Rectal smooth muscle tissue (tissue), 1 donor: ENCODE measurements around the gene ZSCAN5A.

Experiments
- H3K27ac ChIP-seq: one replicate; pipeline ENCODE4 v1.7.0; 2013; ENCODE audit warnings: low read depth, low read length, inconsistent platforms
- H3K27me3 ChIP-seq: one replicate; pipeline ENCODE4 v1.7.0; 2013; ENCODE audit warnings: low read length; ENCODE audit not compliant: control insufficient read depth, insufficient read depth
- H3K36me3 ChIP-seq: one replicate; pipeline ENCODE4 v1.7.0; 2013; ENCODE audit warnings: low read length; ENCODE audit not compliant: control insufficient read depth, insufficient read depth
- H3K4me1 ChIP-seq: one replicate; pipeline ENCODE4 v1.7.0; 2013; ENCODE audit warnings: low read length; ENCODE audit not compliant: control insufficient read depth, insufficient read depth
- H3K4me3 ChIP-seq: one replicate; pipeline ENCODE4 v1.7.0; 2013; ENCODE audit warnings: low read length
- H3K9ac ChIP-seq: one replicate; pipeline ENCODE4 v1.7.0; 2013; ENCODE audit warnings: low read length

The ZSCAN5A gene

GRCh38 chr19:56333506-56333905 is 18.9 kb upstream of the ZSCAN5A start:
- no peak overlapping the region for H3K4me3 ChIP-seq
- H3K4me1 ChIP-seq = no peaks in the 10 kb centered on the region
- no peak overlapping the region for H3K27ac ChIP-seq
- no peaks in the 10 kb centered on the region for H3K36me3 ChIP-seq
- no peaks in the 10 kb centered on the region for H3K27me3 ChIP-seq
- H3K9ac ChIP-seq = no peak overlapping the region

GRCh38 chr19:56332695-56333094 is 18.1 kb upstream of the ZSCAN5A start:
- H3K4me1 ChIP-seq = no peaks in the 10 kb centered on the region
- H3K27ac ChIP-seq = no peak overlapping the region
- no peaks in the 10 kb centered on the region for H3K36me3 ChIP-seq

GRCh38 chr19:56324436-56324835 is 9.8 kb upstream of the ZSCAN5A start:
- H3K9ac ChIP-seq = no peak overlapping the region

More at GRCh38 chr19:56332695-56333094, 18.1 kb upstream of the ZSCAN5A start:
- H3K9ac ChIP-seq = no peak overlapping the region
- H3K27me3 ChIP-seq = no peaks in the 10 kb centered on the region
- H3K4me3 ChIP-seq = no peak overlapping the region

GRCh38 chr19:56321989-56322440 is 7.4 kb upstream of the ZSCAN5A start:
- Histone ChIP-seq H3K36me3 (no peaks in the 10 kb centered on the region), H3K4me1 (no peaks in the 10 kb centered on the region), H3K27me3 (no peaks in the 10 kb centered on the region), H3K27ac (no peak overlapping the region), H3K9ac (no peak overlapping the region), H3K4me3 (no peak overlapping the region)

More at GRCh38 chr19:56324436-56324835, 9.8 kb upstream of the ZSCAN5A start:
- Histone ChIP-seq H3K4me3 (no peak overlapping the region), H3K27ac (no peak overlapping the region), H3K4me1 (no peaks in the 10 kb centered on the region), H3K36me3 (no peaks in the 10 kb centered on the region), H3K27me3 (no peaks in the 10 kb centered on the region)

- Histone ChIP-seq H3K27ac (no peak overlapping the region), H3K36me3 (no peaks in the 10 kb centered on the region), H3K4me1 (no peaks in the 10 kb centered on the region)
Observed at GRCh38 chr19:56321254-56321988, 6.8 kb upstream of the ZSCAN5A start.

GRCh38 chr19:56319991-56320390 is 5.4 kb upstream of the ZSCAN5A start:
- no peak overlapping the region for H3K27ac ChIP-seq
- no peaks in the 10 kb centered on the region for H3K27me3 ChIP-seq
- no peak overlapping the region for H3K9ac ChIP-seq
- H3K36me3 ChIP-seq = no peaks in the 10 kb centered on the region
- H3K4me1 ChIP-seq = no peaks in the 10 kb centered on the region
- no peak overlapping the region for H3K4me3 ChIP-seq

More at GRCh38 chr19:56321254-56321988, 6.8 kb upstream of the ZSCAN5A start:
- Histone ChIP-seq H3K9ac (no peak overlapping the region), H3K27me3 (no peaks in the 10 kb centered on the region), H3K4me3 (no peak overlapping the region)

GRCh38 chr19:56317749-56318148 is 3.1 kb upstream of the ZSCAN5A start:
- H3K27ac ChIP-seq = no peak overlapping the region
- H3K27me3 ChIP-seq = no peaks in the 10 kb centered on the region
- H3K4me3 ChIP-seq = no peak overlapping the region
- peaks cover 6% of the 10 kb centered on the region for H3K4me1 ChIP-seq
- no peak overlapping the region for H3K9ac ChIP-seq
- no peaks in the 10 kb centered on the region for H3K36me3 ChIP-seq

GRCh38 chr19:56316728-56317127 is 2.1 kb upstream of the ZSCAN5A start:
- no peak overlapping the region for H3K4me3 ChIP-seq
- no peak overlapping the region for H3K9ac ChIP-seq
- no peak overlapping the region for H3K27ac ChIP-seq
- H3K27me3 ChIP-seq = no peaks in the 10 kb centered on the region
- no peaks in the 10 kb centered on the region for H3K36me3 ChIP-seq
- peaks cover 6% of the 10 kb centered on the region for H3K4me1 ChIP-seq

GRCh38 chr19:56315077-56315828 is 614 bp upstream of the ZSCAN5A start:
- Histone ChIP-seq H3K4me1 (peaks cover 6% of the 10 kb centered on the region), H3K27me3 (no peaks in the 10 kb centered on the region), H3K4me3 (peak overlapping the region; percentile 94), H3K36me3 (no peaks in the 10 kb centered on the region), H3K9ac (peak overlapping the region; percentile 36), H3K27ac (peak overlapping the region; percentile 100)

GRCh38 chr19:56314018-56314380 is 640 bp downstream of the ZSCAN5A start:
- H3K9ac ChIP-seq = peak overlapping the region; percentile 80
- no peaks in the 10 kb centered on the region for H3K36me3 ChIP-seq
- no peaks in the 10 kb centered on the region for H3K27me3 ChIP-seq
- H3K27ac ChIP-seq = peak overlapping the region; percentile 100
- H3K4me3 ChIP-seq = peak overlapping the region; percentile 94
- peaks cover 6% of the 10 kb centered on the region for H3K4me1 ChIP-seq

- H3K4me1 ChIP-seq = peaks cover 6% of the 10 kb centered on the region
- H3K27ac ChIP-seq = no peak overlapping the region
- H3K4me3 ChIP-seq = no peak overlapping the region
- no peaks in the 10 kb centered on the region for H3K36me3 ChIP-seq
- no peak overlapping the region for H3K9ac ChIP-seq
- H3K27me3 ChIP-seq = no peaks in the 10 kb centered on the region
Observed at GRCh38 chr19:56312787-56313657, 1.6 kb downstream of the ZSCAN5A start.

- Histone ChIP-seq H3K27ac (no peak overlapping the region), H3K36me3 (no peaks in the 10 kb centered on the region), H3K4me1 (peaks cover 6% of the 10 kb centered on the region), H3K4me3 (no peak overlapping the region), H3K9ac (no peak overlapping the region), H3K27me3 (no peaks in the 10 kb centered on the region)
Observed at GRCh38 chr19:56312342-56312741, 2.3 kb downstream of the ZSCAN5A start.
